HG03175 (cell line): ENCODE results near the gene ETV3L.
A peak's percentile ranks its signal among the peaks of the same experiment; 100 is the strongest.
"Not testable (repeated sequence)": the region's sequence is repeated elsewhere in the genome, so short reads cannot be mapped to it uniquely, and the experiment has no call there.

Experiments
- ATAC-seq: cut with Tn5 transposase; IDR thresholded peaks from one replicate; pipeline ENCODE4 v1.9.1; 2021; ENCODE audit warnings: mild to moderate bottlenecking, moderate library complexity; ENCODE audit not compliant: unreplicated experiment

ETV3L gene

GRCh38 chr1:157105988-157106812 is 6.6 kb upstream of the ETV3L start:
- peak; percentile 73 for ATAC-seq

- no peak for ATAC-seq
These were observed 5.8 kb upstream of the ETV3L start for GRCh38 chr1:157105298-157105987.

DNA sequence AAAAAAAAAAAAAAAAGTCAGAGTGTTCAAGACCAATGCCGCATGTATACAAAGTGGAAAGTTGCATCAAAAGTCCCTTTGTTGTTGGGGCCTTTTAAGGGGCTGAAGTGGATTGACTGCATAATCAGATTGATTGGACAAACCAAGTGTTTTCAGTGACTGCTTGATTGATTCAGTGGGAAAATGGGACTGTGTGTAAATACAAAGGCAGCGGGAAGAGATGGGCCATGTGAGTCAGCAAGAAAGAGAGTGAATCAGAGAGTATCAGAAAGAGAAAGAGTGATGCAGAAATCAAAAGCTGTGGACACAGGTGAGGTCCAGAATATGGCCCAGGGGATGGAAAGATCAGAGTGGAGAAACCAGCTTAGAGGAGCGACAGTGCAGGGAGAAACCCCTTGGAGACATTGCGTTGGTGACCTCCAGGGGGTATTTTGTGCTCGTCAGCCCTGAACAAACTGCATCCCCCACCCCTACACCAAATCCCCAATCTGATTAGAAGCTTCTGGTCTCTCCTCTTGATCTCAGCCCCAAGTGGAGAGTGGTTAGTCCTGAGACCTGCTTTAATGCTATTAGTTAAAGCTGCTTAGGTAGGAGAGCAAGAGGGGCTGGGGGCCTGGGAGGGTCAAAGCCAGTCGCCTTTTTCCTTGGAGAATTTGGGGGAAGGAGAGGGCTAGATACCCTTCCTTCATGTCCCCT is 5.1 kb upstream of the ETV3L start:
- no peak for ATAC-seq

DNA sequence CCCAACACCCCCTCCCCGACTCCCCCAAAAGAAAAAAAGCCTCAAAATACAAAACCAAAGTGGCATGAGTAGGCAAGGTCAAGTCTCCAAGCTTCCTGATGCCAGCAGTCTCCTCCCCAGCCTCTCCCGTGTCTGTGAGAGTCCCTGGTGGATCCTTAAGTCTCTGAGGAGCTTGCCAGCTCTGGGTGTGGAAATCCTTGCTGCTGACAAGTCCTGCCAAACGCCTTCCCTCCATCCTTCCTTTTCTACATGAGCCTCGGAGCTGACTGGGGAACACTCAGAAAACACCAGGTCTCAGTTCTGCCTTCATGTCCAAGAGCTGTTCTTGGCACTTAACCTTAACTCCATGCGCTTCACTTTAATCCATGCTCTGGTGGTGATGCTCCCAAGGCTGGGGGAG is 3.7 kb upstream of the ETV3L start:
- no peak for ATAC-seq

- ATAC-seq, result no peak
These were observed 1.5 kb upstream of the ETV3L start for GRCh38 chr1:157101149-157101548.

GRCh38 chr1:157098987-157099632 is 498 bp downstream of the ETV3L start:
- not testable (repeated sequence) for ATAC-seq

GRCh38 chr1:157098519-157098918 is 1.1 kb downstream of the ETV3L start:
- no peak for ATAC-seq

DNA sequence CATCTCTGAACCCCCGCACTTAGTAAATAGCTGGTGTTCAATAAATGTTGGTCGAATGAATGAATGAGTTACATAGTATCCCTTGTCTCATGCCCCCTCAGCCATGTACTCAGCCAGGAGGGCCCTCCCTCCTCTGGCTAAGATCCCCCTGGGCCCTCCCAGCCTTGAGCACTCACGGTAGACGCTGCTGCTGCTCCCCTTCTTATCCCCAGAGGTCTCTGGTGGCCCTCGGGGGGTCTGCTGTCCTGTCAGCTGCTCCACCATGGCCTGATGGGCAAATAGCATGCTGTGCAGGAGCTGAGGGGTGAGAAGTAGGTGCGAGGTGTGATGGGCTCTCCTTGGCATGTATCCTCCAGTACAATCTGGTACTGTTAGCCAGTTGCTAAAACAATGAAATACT is 1.9 kb downstream of the ETV3L start:
- no peak for ATAC-seq

DNA sequence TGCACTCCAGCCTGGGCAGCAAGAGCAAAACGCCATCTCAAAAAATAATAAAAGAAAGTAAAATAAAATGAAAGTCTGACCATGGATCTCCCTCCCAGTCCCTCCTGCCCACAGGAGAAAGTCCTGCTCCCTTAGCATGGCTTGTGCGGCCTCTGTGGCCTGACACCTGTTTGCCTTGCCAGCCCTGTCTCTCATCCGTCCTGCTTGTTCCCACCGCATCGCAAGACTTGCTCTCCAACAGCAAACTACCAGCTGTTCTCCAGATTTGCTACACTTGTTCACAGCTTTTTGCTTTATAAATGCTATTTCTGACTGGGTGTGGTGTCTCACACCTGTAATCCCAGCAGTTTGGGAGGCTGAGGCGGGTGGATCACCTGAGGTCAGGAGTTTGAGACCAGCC is 2.7 kb downstream of the ETV3L start:
- no peak for ATAC-seq

DNA sequence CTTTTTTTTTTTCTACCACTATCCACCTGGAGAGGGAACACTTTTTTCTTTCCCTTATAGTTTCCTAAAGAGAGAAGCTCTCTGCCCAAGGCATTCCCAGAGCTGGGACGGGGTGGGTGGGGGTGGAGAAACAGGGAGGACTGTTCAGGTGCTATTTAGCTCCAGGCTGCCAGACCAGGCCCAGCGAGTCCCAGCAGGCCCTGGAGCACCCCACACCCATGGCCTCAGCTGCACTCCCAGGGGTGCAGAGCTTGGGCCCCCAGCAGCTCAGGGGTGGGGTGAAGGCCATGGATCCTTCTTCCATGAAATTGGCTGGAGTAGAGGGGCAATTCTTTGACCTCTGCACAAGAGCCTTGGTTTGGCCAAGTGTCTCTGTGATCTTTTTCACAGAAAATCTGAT is 4.1 kb downstream of the ETV3L start:
- ATAC-seq, result no peak

DNA sequence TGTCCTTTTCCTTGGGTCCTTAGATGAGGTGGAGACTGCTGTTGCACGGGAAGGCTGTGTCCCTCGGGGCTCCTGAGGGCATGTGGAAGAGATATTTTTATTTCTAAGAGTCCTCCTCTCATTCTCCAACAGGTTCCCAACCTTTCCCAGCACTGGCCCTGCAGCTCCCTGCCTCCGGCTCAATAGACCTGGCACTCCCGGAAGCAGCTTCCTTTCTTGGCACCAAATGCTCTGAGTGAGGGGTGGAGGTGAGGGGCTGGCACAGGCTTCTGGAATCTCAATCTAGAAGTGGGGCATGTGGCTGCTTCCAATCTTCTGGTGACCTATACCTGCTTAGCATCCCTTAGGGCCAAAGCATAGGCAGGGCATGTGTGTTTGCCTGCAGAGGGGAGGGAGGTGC is 4.5 kb downstream of the ETV3L start:
- ATAC-seq, result no peak

- no peak for ATAC-seq
These were observed 6.8 kb downstream of the ETV3L start for GRCh38 chr1:157092831-157093230.

DNA sequence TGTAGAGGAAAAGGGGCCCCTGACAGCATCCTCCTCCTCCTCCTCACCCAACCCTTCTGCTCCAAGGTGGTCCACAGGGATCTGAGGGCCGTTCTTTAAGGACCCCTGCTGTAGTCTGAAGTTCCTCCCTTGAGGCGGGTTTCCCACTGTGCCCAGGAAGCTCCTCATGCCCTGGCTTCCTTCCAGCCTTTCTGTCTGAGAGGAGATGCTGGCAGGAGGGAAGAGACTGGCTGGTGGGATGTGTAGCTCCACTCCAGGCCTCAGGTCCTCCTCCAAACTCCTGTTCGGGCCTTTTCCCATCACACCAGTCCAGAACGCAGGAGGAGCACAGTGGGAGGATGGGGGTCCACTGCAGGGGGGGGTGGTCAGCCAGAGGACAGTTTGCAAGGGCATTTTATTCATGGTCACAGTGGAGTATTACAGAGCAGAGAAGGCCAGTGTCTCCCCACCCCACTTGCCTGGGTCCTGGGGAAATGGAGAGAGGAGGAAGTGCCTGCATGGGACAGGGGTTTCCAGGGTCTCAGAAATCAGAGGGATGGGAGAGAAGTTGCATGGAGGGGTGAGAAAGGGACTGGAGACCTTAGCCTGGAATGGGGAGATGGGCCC is 7.8 kb downstream of the ETV3L start:
- ATAC-seq, result no peak

DNA sequence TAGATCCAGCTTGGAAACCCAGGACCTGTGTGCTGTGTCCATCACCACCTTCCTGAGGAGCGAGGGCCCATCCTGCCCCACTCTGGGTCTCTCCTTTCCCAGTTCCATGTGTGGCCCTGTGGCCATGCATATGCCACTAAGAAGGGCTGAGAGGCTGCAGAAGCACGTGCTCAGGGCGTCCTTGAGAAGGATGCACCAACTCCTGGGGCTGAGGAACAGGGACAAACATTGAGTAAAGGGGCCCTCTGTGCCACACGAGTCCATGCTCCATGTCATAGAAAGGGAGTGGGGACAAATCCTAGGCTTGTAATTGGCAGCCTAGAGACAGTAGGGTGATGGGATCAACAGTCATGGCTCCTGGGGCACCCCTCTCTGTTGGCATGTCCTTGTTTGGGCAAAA is 8.4 kb downstream of the ETV3L start:
- no peak for ATAC-seq

GRCh38 chr1:157090771-157091170 is 8.8 kb downstream of the ETV3L start:
- no peak for ATAC-seq

GRCh38 chr1:157090196-157090647 is 9.4 kb downstream of the ETV3L start:
- no peak for ATAC-seq

DNA sequence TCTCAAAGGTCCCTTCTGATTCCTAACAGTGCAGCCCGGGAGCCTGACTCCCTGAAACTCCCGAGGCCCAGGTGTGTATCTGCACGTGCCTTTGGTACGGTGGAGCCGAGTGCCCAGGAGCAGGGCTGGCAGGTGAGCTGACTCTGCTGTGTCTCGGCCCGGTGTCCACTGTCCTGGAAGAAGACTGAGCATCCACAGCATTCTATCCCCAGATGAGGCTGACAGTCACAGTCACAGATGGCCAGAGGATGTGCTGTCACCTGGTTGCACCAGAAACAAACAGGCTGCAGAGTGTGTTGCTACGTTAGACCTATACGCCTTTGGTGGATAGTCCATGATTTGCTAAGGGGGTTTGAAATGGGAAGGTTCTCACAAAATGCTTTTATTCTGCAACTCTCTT is 9.8 kb downstream of the ETV3L start:
- no peak for ATAC-seq

DNA sequence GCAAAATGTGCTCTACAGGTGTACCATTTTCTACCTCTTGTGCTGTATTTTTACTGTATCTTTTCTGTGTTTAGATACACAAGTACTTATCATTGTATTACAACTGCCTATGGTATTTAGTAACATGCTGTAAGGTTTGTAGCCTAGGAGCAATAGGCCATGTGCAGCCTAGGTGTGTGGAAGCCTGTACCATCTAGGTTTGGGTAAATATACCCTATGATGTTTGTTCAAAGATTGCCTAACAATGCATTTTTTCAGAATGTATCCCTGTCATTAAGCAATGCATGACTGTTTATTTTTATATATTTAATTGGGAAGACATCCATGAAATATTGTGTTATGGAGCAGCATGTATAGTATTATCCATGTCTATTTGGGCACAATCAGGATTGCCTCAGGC is 11.0 kb downstream of the ETV3L start:
- ATAC-seq, result no peak

DNA sequence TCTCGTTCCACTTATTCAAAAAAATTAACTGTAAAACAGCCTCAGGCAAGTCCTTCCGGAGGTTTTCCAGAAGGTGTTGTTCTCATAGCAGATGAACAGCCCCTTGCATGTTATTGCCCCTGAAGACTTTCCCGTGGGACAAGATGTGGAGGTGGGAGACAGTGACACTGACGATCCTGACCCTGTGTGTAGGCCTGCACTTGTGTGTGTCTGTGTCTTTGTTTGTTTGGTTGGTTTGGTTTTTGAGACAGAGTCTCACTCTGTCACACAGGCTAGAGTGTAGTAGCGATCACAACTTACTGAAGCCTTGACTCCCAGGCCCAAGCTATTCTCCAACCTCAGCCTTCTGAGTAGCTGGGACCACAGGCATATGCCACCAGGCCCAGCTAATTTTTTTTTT is 12.6 kb downstream of the ETV3L start:
- ATAC-seq, result no peak

DNA sequence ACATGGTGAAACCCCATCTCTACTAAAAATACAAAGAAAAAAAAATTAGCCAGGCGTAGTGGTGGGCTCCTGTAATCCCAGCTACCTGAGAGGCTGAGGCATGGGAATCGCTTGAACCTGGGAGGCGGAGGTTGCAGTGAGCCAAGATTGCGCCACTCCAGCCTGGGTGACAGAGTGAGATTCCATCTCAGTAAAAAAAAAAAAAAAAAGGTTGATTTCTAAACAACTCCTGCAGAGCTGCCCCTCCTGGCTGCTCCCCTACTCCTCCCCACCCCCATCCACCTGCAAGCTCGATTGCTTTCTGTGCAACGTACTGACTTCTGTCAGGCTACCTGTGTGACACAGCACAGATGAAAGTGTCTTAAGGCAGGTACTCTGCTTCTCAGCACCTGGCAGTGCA is 13.3 kb downstream of the ETV3L start:
- ATAC-seq, result no peak

DNA sequence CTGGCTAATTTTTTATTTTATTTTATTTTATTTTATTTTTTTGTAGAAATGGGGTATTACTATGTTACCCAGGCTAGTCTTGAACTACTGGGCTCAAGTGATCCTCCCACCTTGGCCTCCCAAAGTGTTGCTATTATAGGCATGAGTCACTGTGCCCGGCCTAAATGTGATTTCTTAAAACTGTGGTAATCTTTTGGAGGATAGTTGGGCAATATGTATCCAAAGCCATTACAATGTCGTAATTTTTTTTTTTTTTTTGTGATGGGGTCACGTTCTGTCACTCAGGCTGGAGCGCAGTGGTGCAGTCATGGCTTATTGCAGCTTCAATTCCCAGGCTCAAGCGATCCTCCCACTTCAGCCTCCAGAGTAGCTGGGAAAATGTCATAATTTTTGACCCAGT is 14.2 kb downstream of the ETV3L start:
- no peak for ATAC-seq
